K562 (cell line): ENCODE data around the gene MYO3B.

Experiments used
- ELF4 ChIP-seq: fragments of 450-650 bp; formaldehyde crosslinking; IDR thresholded peaks from 2 replicates; pipeline ENCODE4 v1.4.0; 2022; ENCODE audit warnings: missing genetic modification characterization
- GATAD2B ChIP-seq: fragments of 450-650 bp; IDR thresholded peaks from 2 replicates; pipeline ENCODE4 v1.6.1; 2017; ENCODE audit warnings: mild to moderate bottlenecking, borderline replicate concordance
- HNRNPLL ChIP-seq: fragments of 200-400 bp; formaldehyde crosslinking; IDR thresholded peaks from 2 replicates; pipeline ENCODE4 v1.6.1; 2017; ENCODE audit warnings: low read length, low read depth, mild to moderate bottlenecking; ENCODE audit not compliant: poor library complexity, severe bottlenecking
- NR3C1 ChIP-seq: sonication (generic); formaldehyde crosslinking; IDR thresholded peaks from 2 replicates; pipeline ENCODE4 v1.8.1; 2022; ENCODE audit warnings: missing genetic modification reagents
- OTX1 ChIP-seq: fragments of 450-650 bp; formaldehyde crosslinking; IDR thresholded peaks from 2 replicates; pipeline ENCODE4 v1.4.0; 2022; ENCODE audit warnings: mild to moderate bottlenecking
- POLR2AphosphoS5 ChIP-seq: IDR thresholded peaks from 2 replicates; pipeline ENCODE4 v1.6.1; 2011; ENCODE audit warnings: mild to moderate bottlenecking, low read depth, low read length, moderate library complexity; ENCODE audit not compliant: control insufficient read depth, insufficient read depth
- TCF7 ChIP-seq: sonication (generic); IDR thresholded peaks from 2 replicates; pipeline ENCODE4 v1.6.1; 2016; ENCODE audit warnings: antibody characterized with exemption, borderline replicate concordance
- ZFX ChIP-seq: sonication (generic); formaldehyde crosslinking; IDR thresholded peaks from 2 replicates; pipeline ENCODE4 v1.8.0; 2022; ENCODE audit warnings: mild to moderate bottlenecking, missing genetic modification reagents, moderate library complexity
- ZNF274 ChIP-seq: IDR thresholded peaks from 2 replicates; pipeline ENCODE4 v1.6.1; 2011; ENCODE audit warnings: low read depth, mild to moderate bottlenecking, low read length, moderate library complexity, borderline replicate concordance

- TF ChIP-seq ZNF274 (no peak), ZFX (CRISPR knock-in tag) (no peak), GATAD2B (no peak), NR3C1 (CRISPR knock-in tag) (no peak), HNRNPLL (no peak), OTX1 (CRISPR knock-in tag) (no peak), TCF7 (no peak), ELF4 (CRISPR knock-in tag) (no peak), POLR2AphosphoS5 (no peak)
Measured at GRCh38 chr2:170177950-170178781, at the start of gene MYO3B.
